ENCODE data around the gene COL6A1.

Gene COL6A1

GRCh38 chr21:46050668-46051378 lies 69.3 kb downstream of the COL6A1 start:
- no peak for DNase-seq

GRCh38 chr21:46051379-46051770 lies 69.8 kb downstream of the COL6A1 start:
- no peak for DNase-seq

- DNase-seq, result no peak
These were observed 70.5 kb downstream of the COL6A1 start for GRCh38 chr21:46051821-46052675.

GRCh38 chr21:46052703-46053651 lies 71.4 kb downstream of the COL6A1 start:
- DNase-seq, result peak; percentile 41

- DNase-seq, result no peak
These were observed 72.5 kb downstream of the COL6A1 start for GRCh38 chr21:46054031-46054430.

- no peak for DNase-seq
These were observed 72.9 kb downstream of the COL6A1 start for GRCh38 chr21:46054451-46054881.
